ENCODE data around the gene MERTK.
"Not testable (repeated sequence)": the region's sequence is repeated elsewhere in the genome, so short reads cannot be mapped to it uniquely, and the experiment has no call there.

The MERTK gene

DNA sequence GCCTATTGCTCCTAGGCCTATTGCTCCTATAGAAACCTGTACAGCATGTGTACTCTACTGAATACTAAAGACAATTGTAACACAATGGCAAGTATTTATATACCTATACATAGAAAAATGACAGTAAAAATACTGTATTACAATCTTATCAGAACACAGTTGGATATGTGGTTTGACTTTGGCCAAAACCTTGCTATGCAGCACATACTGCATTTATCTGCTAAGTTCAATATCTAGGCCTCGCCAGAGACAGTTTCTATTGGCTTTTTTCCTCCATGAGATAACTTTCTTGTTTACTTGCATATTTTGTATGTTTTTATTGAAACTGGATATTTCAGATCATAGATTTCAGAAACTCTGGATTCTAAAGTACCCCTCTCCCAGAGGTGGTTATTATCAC lies 137.4 kb downstream of the MERTK start:
- DNase-seq (ENCODE audit: low read depth, low spot score): no peak
- H3K4me3 ChIP-seq (ENCODE audit: low read depth, low read length): no peak overlapping the region
- TF ChIP-seq, protein P1, sequence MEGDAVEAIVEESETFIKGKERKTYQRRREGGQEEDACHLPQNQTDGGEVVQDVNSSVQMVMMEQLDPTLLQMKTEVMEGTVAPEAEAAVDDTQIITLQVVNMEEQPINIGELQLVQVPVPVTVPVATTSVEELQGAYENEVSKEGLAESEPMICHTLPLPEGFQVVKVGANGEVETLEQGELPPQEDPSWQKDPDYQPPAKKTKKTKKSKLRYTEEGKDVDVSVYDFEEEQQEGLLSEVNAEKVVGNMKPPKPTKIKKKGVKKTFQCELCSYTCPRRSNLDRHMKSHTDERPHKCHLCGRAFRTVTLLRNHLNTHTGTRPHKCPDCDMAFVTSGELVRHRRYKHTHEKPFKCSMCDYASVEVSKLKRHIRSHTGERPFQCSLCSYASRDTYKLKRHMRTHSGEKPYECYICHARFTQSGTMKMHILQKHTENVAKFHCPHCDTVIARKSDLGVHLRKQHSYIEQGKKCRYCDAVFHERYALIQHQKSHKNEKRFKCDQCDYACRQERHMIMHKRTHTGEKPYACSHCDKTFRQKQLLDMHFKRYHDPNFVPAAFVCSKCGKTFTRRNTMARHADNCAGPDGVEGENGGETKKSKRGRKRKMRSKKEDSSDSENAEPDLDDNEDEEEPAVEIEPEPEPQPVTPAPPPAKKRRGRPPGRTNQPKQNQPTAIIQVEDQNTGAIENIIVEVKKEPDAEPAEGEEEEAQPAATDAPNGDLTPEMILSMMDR (IDR thresholded peaks at IDR 0.05; ENCODE audit: insufficient read depth, low read length, missing control alignments): no peak
- ChIA-PET POLR2A (no interaction called here), CTCF (interaction anchor here (2.6 kb wide), 1 partner anchor 148 kb away, joined by 8 read pairs; no protein-coding TSS in a partner anchor)

- POLR2A ChIA-PET; H3K4me3 ChIP-seq (ENCODE audit: low read depth, low read length); DNase-seq (ENCODE audit: low read depth, low spot score): not testable (repeated sequence)
- CTCF ChIA-PET: interaction anchor here (1.3 to 3.9 kb wide), 2 partner anchors 10 to 152 kb away, joined by 5 to 21 read pairs; no protein-coding TSS in a partner anchor
These were observed 141.1 kb downstream of the MERTK start for GRCh38 chr2:112039556-112039955.

DNA sequence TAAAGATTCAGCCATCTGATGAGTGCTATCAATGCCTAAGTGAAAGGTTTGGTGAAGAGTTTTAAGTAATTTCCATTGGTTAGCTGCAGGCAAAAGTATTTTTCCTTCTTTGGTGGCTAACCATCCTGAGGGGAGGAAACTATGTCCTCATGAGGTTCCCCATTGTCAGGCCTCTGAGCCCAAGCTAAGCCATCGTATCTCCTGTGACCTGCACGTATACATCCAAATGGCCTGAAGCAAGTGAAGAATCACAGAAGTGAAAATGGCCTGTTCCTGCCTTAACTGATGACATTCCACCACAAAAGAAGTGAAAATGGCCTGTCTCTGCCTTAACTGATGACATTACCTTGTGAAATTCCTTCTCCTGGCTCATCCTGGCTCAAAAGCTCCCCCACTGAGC lies 141.7 kb downstream of the MERTK start:
- DNase-seq (ENCODE audit: low read depth, low spot score); H3K4me3 ChIP-seq (ENCODE audit: low read depth, low read length); POLR2A ChIA-PET: not testable (repeated sequence)
- CTCF ChIA-PET: interaction anchor here (1.3 to 3.9 kb wide), 2 partner anchors 9 to 152 kb away, joined by 5 to 21 read pairs; no protein-coding TSS in a partner anchor

- DNase-seq (ENCODE audit: low read depth, low spot score); POLR2A ChIA-PET; H3K4me3 ChIP-seq (ENCODE audit: low read depth, low read length): not testable (repeated sequence)
- CTCF ChIA-PET: interaction anchor here (1.0 kb wide), 1 partner anchor 9 kb away, joined by 3 read pairs; no protein-coding TSS in a partner anchor
These were observed 143.1 kb downstream of the MERTK start for GRCh38 chr2:112041460-112041859.

DNA sequence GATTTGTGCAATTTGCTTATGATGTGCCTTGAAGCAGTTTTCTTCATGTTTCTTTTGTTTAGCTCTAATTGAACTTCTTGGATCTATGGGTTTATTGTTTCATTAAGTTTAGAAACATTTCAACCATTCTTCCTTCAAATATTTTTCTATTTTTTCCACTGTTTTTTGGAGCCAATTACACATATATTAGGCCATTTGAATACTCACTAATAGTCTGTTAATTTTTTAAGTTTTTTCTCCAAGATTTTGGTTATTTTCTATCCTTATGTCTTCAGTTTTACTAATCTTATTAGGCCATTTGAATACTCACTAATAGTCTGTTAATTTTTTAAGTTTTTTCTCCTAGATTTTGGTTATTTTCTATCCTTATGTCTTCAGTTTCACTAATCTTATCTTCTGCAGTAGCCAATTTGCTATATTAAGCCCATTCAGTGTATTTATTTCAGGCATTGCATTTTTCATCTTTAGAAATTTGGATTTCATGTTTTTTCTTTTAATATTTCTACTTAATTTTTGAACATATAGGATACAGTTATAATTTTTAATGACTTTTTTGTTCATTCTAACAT lies 147.1 kb downstream of the MERTK start:
- H3K4me3 ChIP-seq (ENCODE audit: low read depth, low read length): no peak overlapping the region
- CTCF ChIA-PET: interaction anchor here (12.5 kb wide), 1 partner anchor 158 kb away, joined by 197 read pairs; no protein-coding TSS in a partner anchor
- no peak for DNase-seq (ENCODE audit: low read depth, low spot score)
- POLR2A ChIA-PET: no interaction called here
- TF ChIP-seq, protein P1 (IDR thresholded peaks at IDR 0.05; ENCODE audit: insufficient read depth, low read length, missing control alignments): no peak

DNA sequence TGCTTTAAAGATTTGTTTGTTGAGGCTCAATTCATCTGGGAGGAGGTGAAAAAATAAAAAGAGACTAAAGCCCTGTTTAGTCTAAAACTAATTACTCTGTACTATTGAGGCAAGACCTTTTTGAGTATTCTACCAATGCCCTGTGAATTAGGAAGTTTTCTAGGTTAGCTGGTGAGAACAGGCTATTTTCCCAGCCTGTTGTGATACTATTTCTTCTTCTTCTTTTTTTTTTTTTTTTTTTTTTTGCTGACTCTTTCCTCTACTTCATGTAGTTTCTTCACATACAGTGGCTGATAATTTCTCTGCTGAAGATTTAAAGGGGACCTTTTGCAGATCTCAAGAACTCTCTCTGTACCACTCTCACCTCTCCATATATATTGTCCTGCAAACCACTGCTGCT lies 147.8 kb downstream of the MERTK start:
- ChIA-PET CTCF (interaction anchor here (1.7 to 12.5 kb wide), 3 partner anchors 149 to 158 kb away, joined by 6 to 197 read pairs (median 10); no protein-coding TSS in a partner anchor), POLR2A (no interaction called here)
- no peak for DNase-seq (ENCODE audit: low read depth, low spot score)
- no peak overlapping the region for H3K4me3 ChIP-seq (ENCODE audit: low read depth, low read length)
- TF ChIP-seq, protein P1 (IDR thresholded peaks at IDR 0.05; ENCODE audit: insufficient read depth, low read length, missing control alignments): no peak

- TF ChIP-seq, protein P1 (IDR thresholded peaks at IDR 0.05; ENCODE audit: insufficient read depth, low read length, missing control alignments): no peak
- H3K4me3 ChIP-seq (ENCODE audit: low read depth, low read length): no peak overlapping the region
- ChIA-PET POLR2A (no interaction called here), CTCF (interaction anchor here (0.9 to 12.5 kb wide), 11 partner anchors 9 to 164 kb away, joined by 3 to 197 read pairs (median 10); partner anchors contain the start of genes ANAPC1 and MERTK)
- no peak for DNase-seq (ENCODE audit: low read depth, low spot score)
These were observed 149.3 kb downstream of the MERTK start for GRCh38 chr2:112047537-112048235.

Data from AG04449 (cell line).